ENCODE measurements around the gene GAREM1.

- no peak for TF ChIP-seq EZH2 (IDR thresholded peaks at IDR 0.05; ENCODE audit: borderline replicate concordance, low read length)
- no peak for TF ChIP-seq CTCF (IDR thresholded peaks at IDR 0.05; ENCODE audit: low read length)
These were observed 99.3 kb downstream of the GAREM1 start for GRCh38 chr18:32371384-32371783.
